ENCODE measurements around the gene DNAJC11.
"Not testable (repeated sequence)": the region's sequence is repeated elsewhere in the genome, so short reads cannot be mapped to it uniquely, and the experiment has no call there.

The DNAJC11 gene

DNA sequence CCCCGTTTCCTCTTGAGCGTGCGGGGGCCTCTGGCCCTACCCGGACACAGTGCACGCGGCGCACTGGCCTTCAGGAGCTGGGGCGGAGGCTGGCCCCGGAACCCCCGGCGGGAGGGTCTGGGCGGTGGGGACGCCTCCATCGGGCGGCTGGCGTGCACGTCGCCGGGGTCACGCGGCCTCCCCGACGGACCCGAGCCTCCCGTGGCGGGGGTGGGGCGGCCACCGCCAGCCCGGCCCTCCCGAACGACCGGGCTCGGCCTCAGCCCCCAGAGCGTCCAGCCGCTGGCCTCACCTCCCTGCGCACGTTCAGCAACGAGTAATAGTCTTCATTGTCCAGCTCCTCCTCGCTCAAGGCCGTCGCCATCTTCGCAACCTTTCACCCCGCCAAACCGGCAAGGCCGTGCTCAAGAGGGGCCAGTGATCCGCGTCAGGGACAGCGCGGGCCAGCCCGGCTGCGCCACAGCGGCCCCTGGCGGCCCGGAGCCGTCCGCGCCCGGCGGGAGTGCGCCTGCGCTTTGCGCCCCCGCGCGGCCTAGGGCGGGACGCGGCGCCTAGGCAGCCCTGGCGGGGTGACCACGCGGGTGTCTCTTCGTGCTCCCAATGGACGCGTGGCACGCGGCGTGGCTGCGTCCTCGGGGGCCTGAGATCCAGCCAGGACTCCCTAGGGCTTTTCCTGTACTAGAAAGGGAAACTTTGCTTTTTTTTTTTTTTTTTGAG lies at the start of gene DNAJC11:
TSS of gene DNAJC11 (minus strand) at position 380 of the 717 bp plus-strand sequence. CDS start at position 364, 16 bp downstream.
- DNase-seq (ENCODE audit: low read depth) = peak; percentile 91
- TF ChIP-seq, protein P1, sequence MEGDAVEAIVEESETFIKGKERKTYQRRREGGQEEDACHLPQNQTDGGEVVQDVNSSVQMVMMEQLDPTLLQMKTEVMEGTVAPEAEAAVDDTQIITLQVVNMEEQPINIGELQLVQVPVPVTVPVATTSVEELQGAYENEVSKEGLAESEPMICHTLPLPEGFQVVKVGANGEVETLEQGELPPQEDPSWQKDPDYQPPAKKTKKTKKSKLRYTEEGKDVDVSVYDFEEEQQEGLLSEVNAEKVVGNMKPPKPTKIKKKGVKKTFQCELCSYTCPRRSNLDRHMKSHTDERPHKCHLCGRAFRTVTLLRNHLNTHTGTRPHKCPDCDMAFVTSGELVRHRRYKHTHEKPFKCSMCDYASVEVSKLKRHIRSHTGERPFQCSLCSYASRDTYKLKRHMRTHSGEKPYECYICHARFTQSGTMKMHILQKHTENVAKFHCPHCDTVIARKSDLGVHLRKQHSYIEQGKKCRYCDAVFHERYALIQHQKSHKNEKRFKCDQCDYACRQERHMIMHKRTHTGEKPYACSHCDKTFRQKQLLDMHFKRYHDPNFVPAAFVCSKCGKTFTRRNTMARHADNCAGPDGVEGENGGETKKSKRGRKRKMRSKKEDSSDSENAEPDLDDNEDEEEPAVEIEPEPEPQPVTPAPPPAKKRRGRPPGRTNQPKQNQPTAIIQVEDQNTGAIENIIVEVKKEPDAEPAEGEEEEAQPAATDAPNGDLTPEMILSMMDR (conservative IDR thresholded peaks at IDR 0.05; ENCODE audit: low read depth, low read length) = peak; percentile 54
- H3K4me3 ChIP-seq (ENCODE audit: low read depth, low read length) = peak within 1 kb of the TSS; percentile 93

DNA sequence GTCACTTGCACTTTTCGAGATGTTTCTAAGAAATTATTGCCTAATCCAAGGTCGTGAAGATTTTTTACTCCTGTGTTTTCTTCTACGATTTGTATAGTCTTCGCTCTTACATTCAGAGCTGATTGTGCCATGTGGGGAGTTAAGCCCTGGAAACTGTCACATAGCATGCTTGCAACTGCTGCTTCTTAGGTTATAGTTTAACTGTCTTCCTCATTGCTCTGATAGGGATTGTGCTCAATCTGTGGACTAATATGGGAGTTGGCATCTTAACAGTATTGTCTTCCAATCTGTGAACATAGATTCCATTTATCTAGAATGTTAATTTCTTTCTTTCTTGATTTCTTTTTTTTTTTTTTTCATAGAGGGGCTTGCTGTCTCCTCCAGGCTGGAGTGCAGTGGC lies 48.9 kb upstream of the DNAJC11 start:
- H3K4me3 ChIP-seq (ENCODE audit: low read depth, low read length) = no peak overlapping the region
- no peak for DNase-seq (ENCODE audit: low read depth)
- TF ChIP-seq, protein P1 (conservative IDR thresholded peaks at IDR 0.05; ENCODE audit: low read depth, low read length) = no peak

DNA sequence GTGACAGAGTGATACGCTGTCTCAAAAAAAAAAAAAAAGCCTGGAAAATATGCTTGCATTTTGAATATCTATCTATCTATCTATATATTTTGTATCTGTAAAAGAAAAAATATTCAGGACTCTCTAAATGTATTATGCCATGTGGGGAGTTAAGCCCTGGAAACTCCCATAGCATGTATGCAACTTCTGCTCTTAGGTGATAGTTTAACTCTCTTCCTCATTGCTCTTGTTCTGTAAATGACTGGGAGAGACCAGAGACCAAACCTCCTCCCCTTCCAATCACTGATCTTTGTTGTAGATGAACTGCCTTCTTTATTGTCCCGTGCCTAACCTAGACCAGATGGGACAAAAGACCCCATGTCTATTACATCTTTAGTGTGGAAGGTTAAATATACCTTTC lies 46.1 kb upstream of the DNAJC11 start:
- no peak overlapping the region for H3K4me3 ChIP-seq (ENCODE audit: low read depth, low read length)
- DNase-seq (ENCODE audit: low read depth) = no peak
- TF ChIP-seq, protein P1 (conservative IDR thresholded peaks at IDR 0.05; ENCODE audit: low read depth, low read length) = no peak

- no peak for DNase-seq (ENCODE audit: low read depth)
- H3K4me3 ChIP-seq (ENCODE audit: low read depth, low read length) = no peak overlapping the region
- TF ChIP-seq, protein P1 (conservative IDR thresholded peaks at IDR 0.05; ENCODE audit: low read depth, low read length) = no peak
Measured at GRCh38 chr1:6745073-6745472, 43.5 kb upstream of the DNAJC11 start.

DNA sequence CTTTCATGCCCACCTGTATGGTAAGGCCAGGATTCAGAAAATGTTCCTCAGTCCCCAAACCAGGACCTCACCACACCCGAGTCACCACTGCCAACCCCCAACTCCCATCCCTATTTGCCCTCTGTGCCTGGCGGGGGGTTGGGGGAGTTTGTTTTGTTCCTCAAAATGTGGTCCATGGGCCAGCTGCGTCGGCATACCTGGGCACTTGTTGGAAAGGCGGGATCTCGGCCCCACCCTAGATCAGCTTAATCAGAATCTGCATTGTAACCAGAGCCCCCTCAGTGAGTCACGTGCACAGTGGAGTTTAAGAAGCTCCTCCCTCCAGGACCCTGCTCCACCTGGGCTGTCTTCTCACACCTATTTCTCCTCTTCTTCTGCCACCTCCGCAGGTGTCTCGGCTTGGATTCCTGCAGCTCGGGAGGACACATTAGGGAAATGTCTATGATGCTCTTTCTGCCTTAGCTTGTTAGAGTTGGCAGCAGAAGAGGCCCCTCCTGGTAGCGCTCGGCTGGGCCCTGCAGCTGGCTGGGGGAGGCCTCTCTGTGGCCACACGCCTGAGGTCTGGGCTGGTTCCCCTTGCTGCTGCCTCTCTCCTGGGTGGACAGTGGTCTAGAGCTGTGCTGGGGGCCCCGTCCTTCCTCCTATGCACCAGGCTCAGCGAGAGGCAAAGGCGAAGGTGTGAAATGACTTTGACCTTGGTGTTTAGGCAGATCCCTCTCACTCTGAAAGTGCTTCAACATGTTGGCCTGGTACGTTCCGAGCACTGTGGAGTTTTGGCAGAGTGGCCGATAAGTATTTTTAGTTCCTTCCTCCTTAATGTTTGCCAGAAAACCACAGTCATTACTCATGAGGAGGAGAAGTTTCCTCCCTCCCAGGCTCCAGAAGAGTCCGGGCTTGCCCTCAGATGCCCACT lies 41.8 kb upstream of the DNAJC11 start:
- DNase-seq (ENCODE audit: low read depth) = peak; percentile 68
- H3K4me3 ChIP-seq (ENCODE audit: low read depth, low read length) = no peak overlapping the region
- TF ChIP-seq, protein P1 (conservative IDR thresholded peaks at IDR 0.05; ENCODE audit: low read depth, low read length) = no peak

GRCh38 chr1:6742676-6743188 lies 41.1 kb upstream of the DNAJC11 start:
- DNase-seq (ENCODE audit: low read depth); H3K4me3 ChIP-seq (ENCODE audit: low read depth, low read length): not testable (repeated sequence)

DNA sequence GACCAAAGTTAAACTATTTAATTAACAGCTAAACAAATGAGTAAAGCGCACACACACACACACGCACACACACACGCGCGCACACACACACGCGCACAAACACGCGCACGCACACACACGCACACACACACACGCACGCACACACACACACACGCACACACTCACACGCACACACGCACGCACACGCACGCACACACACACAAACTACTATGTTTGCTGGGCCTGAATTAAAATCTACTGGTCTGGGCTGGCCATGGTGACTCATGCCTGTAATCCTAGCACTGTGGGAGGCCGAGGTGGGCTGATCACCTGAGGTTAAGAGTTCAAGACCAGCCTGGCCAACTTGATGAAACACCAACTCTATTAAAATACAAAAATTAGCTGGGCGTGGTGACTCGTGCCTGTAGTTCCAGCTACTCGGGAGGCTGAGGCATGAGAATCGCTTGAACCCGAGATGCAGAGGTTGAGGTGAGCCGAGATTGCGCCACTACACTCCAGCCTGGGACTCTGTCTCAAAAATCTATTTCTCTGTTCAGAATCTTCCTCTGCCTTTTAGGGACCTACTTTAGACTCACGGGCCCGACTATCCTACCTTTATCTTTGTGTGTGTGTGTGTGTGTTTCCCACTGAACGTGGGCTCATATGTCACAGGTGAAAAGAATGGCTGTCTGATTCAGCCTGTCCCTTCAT lies 37.5 kb upstream of the DNAJC11 start:
- H3K4me3 ChIP-seq (ENCODE audit: low read depth, low read length) = no peak overlapping the region
- TF ChIP-seq, protein P1 (conservative IDR thresholded peaks at IDR 0.05; ENCODE audit: low read depth, low read length) = no peak
- no peak for DNase-seq (ENCODE audit: low read depth)
